ENCODE measurements around the gene TLX1.

TLX1 gene

GRCh38 chr10:101130984-101131961 is at the start of gene TLX1:
TSS of gene TLX1 (plus strand) at chr10:101131300. CDS start at chr10:101131542, 242 bp downstream.
- DNase-seq = no peak

DNA sequence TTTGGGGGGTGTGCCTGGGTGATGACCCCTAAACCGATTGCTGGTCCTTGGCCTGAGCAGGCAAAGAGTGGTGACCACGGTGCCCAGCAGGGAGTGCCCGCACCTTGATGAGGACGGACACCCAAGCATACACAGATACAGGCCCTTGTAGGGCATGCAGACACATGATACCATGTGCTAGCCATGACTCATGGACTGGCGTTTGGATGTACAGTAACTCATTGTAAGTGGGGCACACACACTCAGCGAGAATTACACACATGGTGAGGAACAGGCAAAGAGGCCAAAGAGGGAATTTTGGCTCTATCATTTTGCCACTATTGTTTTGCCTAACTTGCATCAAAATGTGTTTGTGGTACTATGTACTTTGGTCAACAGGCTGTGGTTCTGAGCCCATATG is 45.3 kb upstream of the TLX1 start:
- no peak for DNase-seq

- no peak for DNase-seq
Observed at GRCh38 chr10:101087376-101087775, 43.7 kb upstream of the TLX1 start.

DNA sequence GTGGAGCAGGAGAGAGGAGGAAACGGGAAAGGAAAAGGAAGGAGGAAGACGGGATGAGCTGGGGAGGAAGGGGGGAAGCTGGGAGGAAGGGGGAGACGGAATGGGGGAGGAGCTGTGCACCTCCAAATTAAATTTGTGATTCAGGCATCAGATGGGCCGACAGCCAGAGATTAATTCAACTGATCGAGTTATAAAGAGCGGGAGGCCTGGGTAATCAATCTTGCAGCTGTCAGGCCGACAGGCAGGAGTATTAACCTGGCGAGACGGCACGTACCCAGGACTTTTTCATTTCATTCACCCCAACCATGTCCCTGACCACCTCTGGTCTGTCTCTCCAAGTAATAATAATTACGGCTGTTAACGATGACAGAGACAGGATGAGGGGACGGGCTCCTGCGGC is 43.1 kb upstream of the TLX1 start:
- no peak for DNase-seq

GRCh38 chr10:101089520-101090299 is 41.4 kb upstream of the TLX1 start:
- DNase-seq = no peak

GRCh38 chr10:101090597-101090996 is 40.5 kb upstream of the TLX1 start:
- DNase-seq = no peak

DNA sequence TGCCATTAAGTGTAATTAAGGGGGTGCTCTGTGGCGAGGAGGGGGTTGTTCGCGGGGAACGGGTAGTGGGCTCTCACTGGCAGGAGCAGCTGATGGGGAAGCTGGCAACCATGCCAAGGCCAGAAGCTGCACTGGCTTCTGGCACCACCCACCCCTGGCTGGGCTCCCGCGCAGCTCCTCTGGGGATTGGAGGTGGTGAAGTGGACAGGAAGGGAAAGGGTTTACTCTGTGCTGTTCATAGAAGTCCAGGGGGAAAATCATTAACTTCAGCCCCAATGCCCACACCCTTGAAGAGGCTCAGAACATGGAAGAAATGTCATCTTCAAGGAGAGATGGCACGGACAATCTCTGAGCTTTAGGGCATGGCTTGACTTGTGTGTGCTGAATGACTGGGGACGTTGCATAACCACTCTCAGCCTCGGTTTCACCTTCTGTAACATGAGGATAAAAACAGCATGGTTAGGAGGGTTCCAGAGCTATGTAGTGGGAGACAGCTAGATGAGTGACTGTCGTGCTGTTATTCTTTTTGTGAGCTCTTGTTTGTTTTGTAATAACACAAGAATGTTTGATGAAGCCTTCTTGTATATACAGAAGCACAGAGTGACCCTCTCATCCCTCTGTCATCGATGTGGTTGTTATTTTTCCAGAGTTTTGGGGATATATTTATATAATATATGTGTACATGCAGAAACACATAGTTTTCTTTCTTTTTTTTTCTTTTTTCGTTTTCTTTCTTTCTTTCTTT is 39.4 kb upstream of the TLX1 start:
- no peak for DNase-seq

DNA sequence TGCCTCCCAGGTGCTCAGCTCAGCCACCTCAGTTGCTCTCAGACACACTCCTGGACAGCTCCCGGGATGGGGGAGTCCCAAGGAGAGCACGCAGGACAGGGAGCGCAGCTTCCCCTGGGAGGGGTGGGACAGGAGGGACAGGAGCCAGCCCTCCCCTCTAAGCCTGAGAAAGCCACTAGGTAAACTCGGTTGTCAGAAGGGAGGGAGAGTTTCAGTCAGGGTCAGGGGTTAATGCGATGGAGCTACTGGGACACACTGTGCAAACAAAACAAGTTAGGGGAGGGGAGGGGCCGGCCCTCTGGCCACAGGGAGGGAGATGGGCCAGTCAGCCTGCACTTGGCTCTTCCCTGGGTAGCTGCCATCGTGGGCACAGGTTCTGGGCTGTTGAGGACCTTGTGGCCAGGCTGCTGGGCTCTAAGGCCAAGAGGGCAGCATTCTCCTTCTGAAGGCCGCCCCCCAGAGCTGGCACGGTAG is 38.2 kb upstream of the TLX1 start:
- DNase-seq = no peak

DNA sequence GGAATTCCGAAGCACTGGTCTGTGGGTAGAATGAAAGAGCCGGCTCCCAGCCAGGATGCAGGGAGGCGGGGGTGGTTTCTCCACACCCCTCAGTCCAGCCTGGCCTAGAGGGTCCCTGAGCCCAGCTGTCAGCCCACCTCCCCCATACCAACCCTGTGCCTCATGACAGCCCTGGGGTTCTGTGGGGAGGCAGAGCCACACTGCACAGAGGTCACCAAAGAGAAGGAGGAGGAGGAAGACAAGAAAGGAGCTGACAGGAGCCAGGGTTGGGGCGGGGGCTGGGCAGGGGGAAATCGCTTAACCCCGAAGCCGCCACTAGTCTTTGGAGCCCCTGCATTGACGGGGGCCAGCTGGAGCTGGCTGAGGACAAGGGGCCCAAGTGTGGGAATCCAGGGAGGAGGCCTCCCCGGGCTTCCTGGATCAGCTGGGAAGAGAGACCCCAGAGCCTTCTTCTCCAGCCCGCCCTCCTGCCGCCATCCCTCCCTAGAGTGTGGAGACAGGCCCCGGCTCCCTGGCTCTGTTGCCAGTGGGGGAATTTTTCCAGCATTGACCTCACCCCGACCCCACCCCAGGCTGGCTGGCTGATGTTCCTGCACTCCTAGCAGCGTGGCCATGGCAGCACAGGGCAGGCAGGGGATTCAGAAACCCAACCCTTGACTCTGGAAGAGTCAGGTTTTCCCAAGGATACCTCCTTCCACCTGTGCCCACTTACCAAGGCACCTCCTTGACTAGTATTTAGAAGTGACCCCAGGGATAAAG is 36.8 kb upstream of the TLX1 start:
- no peak for DNase-seq

- no peak for DNase-seq
Observed at GRCh38 chr10:101095004-101095403, 36.1 kb upstream of the TLX1 start.

DNA sequence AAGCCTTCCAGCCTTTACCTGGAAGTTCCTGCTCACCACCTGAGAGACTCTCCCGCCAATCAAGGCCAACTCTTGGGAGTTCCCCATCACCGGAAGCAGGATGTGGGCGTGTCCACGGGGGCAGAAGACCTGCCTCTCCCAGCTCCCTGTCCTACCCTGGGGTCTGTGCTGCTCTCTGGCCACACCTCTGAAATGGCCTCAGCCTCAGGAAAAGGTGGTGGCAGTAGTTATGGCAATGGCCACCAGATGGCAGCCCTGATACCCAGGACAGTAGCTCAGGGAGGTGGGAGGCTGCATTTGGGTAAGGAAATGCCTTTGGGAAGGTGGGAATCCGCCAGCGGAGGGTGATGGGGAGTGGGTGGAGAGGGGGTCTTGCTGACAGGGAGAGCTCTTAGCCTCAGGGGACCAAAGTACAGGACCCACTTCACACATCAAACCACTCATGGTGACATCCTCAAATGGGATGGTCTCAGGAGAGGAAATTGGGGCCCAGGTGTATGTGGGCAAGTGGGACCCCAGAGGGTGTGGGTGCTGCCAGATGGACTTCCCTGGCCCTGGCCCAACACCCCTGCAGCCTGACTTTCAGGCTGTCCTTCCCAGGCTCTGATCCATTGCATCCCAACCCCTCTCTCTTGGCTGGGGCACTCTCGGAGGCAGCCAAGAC is 35.4 kb upstream of the TLX1 start:
- peak; percentile 73 for DNase-seq

DNA sequence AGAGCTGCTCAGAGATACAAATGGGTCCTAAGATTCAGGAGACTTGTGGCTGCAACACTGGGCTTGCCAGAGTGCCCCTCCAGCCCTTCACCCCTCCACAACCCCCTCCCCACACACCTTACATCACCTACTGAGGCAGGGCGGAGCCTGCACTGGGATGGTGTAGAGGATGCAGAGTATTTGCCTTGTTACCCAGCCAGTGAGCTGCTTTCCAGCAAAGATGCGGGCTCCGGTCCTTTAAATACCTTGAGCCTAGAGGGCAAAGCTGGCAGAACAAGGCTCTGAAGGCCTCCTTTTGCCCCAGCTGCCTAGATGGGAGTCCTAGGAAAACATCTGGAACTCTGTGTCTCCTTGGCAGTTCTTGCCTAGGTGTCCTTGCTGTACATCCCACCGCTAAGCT is 34.7 kb upstream of the TLX1 start:
- DNase-seq = no peak

DNA sequence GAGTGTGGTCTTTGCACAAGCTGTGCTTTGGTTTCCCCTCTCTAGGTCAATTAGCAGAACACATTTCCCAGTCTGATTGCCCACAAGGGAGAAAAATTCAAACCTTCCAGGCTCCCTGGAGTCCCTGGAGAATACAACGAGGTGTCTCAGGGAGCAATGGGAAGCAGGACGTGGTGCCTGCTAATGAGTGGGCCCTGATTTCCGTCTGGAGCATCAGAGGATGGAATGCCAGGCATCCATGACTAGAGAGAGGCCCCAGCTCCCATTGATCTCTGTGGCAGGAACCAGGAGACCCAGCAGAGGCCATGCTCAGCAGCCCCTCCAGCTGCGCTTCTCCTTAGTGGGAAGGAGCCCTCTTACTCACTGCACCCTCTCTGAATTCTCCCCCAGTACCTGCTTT is 33.2 kb upstream of the TLX1 start:
- DNase-seq = no peak

DNA sequence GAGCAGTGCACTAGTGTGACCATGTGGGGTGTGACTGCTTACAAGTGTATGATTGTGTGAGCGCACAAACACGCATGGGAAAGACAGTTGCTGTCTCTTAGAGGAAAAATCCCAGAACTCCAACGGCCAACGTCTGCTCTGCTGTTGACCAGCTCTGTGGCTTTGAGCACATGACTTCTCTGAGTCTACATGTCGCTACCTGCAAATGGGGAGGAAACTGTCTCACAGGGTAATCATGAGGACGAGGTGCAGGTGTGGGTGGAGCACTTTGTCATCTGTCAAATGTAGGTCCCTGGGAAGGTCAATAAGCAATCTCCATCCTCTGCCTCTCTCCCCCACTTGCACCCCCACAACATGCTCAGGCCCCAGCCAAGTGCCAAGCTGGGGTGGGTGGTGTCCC is 31.2 kb upstream of the TLX1 start:
- DNase-seq = no peak

- DNase-seq = no peak
Observed at GRCh38 chr10:101101372-101101881, 29.7 kb upstream of the TLX1 start.

- DNase-seq = no peak
Observed at GRCh38 chr10:101103430-101103829, 27.7 kb upstream of the TLX1 start.

DNA sequence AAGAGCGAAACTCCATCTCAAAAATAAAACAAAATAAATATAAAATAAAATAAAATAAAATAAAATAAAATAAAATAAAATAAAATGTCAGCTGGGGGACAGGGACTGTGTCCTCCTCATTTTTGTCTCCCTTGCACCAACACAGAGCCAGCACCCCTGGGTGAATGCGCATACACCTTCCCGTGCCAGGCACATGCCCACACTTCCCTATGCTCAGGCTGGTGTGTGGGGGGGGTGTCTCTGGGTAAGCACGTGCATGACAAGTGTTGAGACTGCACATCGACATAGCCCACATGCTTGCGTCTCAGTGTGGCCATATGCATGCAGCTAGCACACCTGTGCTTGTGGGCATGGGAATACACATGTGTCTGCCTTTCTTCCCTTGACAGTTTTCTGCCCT is 24.7 kb upstream of the TLX1 start:
- DNase-seq = no peak

DNA sequence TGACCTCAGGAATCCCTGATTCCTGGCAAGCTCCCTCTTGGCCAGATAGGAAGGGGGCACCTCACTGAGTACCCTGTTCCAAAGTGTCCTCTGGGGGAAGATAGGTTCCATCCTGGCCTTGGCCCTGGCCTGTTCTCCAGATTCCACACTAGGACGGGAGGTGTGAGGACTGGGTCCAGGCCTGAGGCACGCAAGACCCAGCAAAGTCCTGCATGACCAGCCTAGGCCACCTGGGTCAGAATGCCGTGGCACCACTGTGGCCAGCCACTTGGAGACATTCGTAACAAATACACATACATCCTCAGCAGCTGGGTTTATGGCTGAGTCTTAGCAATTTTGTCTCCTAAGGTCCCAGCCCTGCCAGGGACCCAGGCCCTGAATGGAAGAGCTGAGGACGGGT is 23.3 kb upstream of the TLX1 start:
- DNase-seq = no peak

DNA sequence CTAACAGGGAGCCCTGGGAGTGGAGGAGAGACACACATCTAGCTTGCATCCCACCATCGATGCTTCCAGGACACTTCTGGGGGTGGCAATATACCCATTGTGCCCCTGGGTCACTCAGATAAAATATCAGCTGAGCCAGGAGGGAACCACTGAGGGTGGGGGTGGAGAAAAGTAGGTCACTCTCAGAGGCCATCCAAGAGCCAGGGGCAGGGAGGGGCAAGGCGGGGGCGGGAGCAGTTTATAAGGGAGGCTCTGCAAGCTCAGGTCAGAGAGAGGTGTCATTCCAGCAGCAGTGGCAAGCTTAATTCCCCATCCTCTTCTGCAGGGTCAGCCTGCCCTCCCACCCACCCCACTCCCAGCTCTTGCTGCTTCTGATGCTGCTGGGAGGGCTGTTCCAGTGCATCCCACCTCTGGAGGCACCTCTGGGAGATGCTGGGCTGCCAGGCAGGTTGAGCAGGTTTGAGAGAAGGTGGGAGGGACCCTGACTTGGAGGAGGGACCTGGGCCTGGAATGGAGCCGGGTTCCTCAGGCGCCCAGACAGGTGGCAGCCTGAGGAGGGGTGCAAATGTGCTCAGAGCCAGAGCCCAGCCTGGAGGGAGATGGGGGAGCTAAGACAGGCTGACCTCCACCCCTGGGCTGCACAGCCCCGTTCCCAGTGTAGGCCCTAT is 20.1 kb upstream of the TLX1 start:
- no peak for DNase-seq

GRCh38 chr10:101111547-101111946 is 19.6 kb upstream of the TLX1 start:
- no peak for DNase-seq
